HepG2 (cell line): ENCODE data around the gene MIA. TPM values are rescaled to one million over a fixed set of nuclear protein-coding genes. Genes with fewer than 3 reads are reported as not detected.

ENCODE experiments used
- CBX1 ChIP-seq: IDR thresholded peaks from one replicate; pipeline ENCODE4 v1.6.1; 2016; ENCODE audit warnings: antibody characterized with exemption, low read depth
- CEBPZ ChIP-seq: IDR thresholded peaks from 2 replicates; pipeline ENCODE4 v1.6.1; 2012; ENCODE audit warnings: low read length, improper control_type of control experiment
- CENPBD1 ChIP-seq: sonication (generic); formaldehyde crosslinking; IDR thresholded peaks from 2 replicates; pipeline ENCODE4 v1.8.0; 2022; ENCODE audit warnings: missing genetic modification reagents, low read depth, mild to moderate bottlenecking, borderline replicate concordance
- E2F1 ChIP-seq: sonication (generic); formaldehyde crosslinking; IDR thresholded peaks from 2 replicates; pipeline ENCODE4 v1.5.0; 2020; ENCODE audit warnings: missing genetic modification reagents
- FOXK1 ChIP-seq: sonication (generic); formaldehyde crosslinking; IDR thresholded peaks from 2 replicates; pipeline ENCODE4 v1.4.0; 2020; ENCODE audit warnings: low read depth, missing genetic modification reagents, borderline replicate concordance
- HOXA3 ChIP-seq: sonication (generic); formaldehyde crosslinking; IDR thresholded peaks from 2 replicates; pipeline ENCODE4 v1.5.0; 2020; ENCODE audit warnings: missing genetic modification reagents
- ISX ChIP-seq: sonication (generic); formaldehyde crosslinking; conservative IDR thresholded peaks from 2 replicates; pipeline ENCODE4 v1.5.0; 2020; ENCODE audit warnings: missing genetic modification reagents
- KLF9 ChIP-seq: IDR thresholded peaks from 2 replicates; pipeline ENCODE4 v1.6.1; 2016; ENCODE audit warnings: low read depth
- MLX ChIP-seq: IDR thresholded peaks from 2 replicates; pipeline ENCODE4 v1.6.1; 2016
- MTA3 ChIP-seq: sonication (generic); formaldehyde crosslinking; IDR thresholded peaks from 2 replicates; pipeline ENCODE4 v1.4.0; 2020; ENCODE audit warnings: missing genetic modification reagents
- NFIB ChIP-seq: sonication (generic); formaldehyde crosslinking; IDR thresholded peaks from 2 replicates; pipeline ENCODE4 v1.9.0; 2021; ENCODE audit warnings: missing genetic modification reagents, mild to moderate bottlenecking, borderline replicate concordance
- PHF8 ChIP-seq: sonication (generic); formaldehyde crosslinking; IDR thresholded peaks from 2 replicates; pipeline ENCODE4 v1.5.0; 2020; ENCODE audit warnings: missing genetic modification reagents
- SALL1 ChIP-seq: sonication (generic); formaldehyde crosslinking; IDR thresholded peaks from 2 replicates; pipeline ENCODE4 v1.8.0; 2022; ENCODE audit warnings: mild to moderate bottlenecking, missing genetic modification reagents
- SIX1 ChIP-seq: sonication (generic); formaldehyde crosslinking; IDR thresholded peaks from 2 replicates; pipeline ENCODE4 v1.4.0; 2020; ENCODE audit warnings: missing genetic modification reagents, borderline replicate concordance
- TFDP1 ChIP-seq: IDR thresholded peaks from 2 replicates; pipeline ENCODE4 v1.6.1; 2016; ENCODE audit warnings: missing compliant biosample characterization, missing genetic modification reagents, borderline replicate concordance
- THAP8 ChIP-seq: sonication (generic); formaldehyde crosslinking; IDR thresholded peaks from 2 replicates; pipeline ENCODE4 v1.5.1; 2020; ENCODE audit warnings: missing genetic modification reagents, mild to moderate bottlenecking, borderline replicate concordance
- U2AF2 ChIP-seq: fragments of 200-400 bp; formaldehyde crosslinking; IDR thresholded peaks from 2 replicates; pipeline ENCODE4 v1.6.1; 2017; ENCODE audit warnings: low read depth, mild to moderate bottlenecking, low read length
- ZMYM2 ChIP-seq: sonication (generic); formaldehyde crosslinking; IDR thresholded peaks from 2 replicates; pipeline ENCODE4 v1.8.0; 2022; ENCODE audit warnings: mild to moderate bottlenecking, missing genetic modification reagents
- ZNF7 ChIP-seq: IDR thresholded peaks from 2 replicates; pipeline ENCODE4 v1.6.1; 2016; ENCODE audit warnings: missing biosample characterization, missing genetic modification reagents
- ZNF737 ChIP-seq: sonication (generic); formaldehyde crosslinking; IDR thresholded peaks from 2 replicates; pipeline ENCODE4 v1.5.0; 2020; ENCODE audit warnings: missing genetic modification reagents, mild to moderate bottlenecking, borderline replicate concordance
- ZNF790 ChIP-seq: sonication (generic); formaldehyde crosslinking; IDR thresholded peaks from 2 replicates; pipeline ENCODE4 v1.8.0; 2022; ENCODE audit warnings: missing genetic modification reagents, mild to moderate bottlenecking, borderline replicate concordance
- polyA plus RNA-seq, 8 experiments: library from polyadenylated mRNA; depleted of rRNA in 3 of 8; stranded (reverse) in 7 of 8; unstranded in 1 of 8; fragments of >200 nt; fragmentation: Illumina TruSeq in 4 of 8; extraction: Trizol in 4 of 8; gene quantifications; 2 replicates each; pipeline versions ENCODE4 v1.2.1 to v1.2.3, GENCODE V29; 2011 to 2016; ENCODE audit warnings: low read depth in 4 of 8, missing spikeins in 1 of 8, mixed read lengths in 1 of 8; ENCODE audit not compliant: insufficient read depth in 1 of 8
- total RNA-seq, 5 experiments: library from RNA; depleted of rRNA; stranded (reverse); fragments of >200 nt; fragmentation: Illumina TruSeq; extraction: Trizol; gene quantifications; 2 replicates each; pipeline ENCODE4 v1.2.3, GENCODE V29; 2016; ENCODE audit warnings: low read depth in 1 of 5

Gene MIA
- total and polyA plus RNA-seq, 2 of the 13 experiments (the other 11 are each of a cell fraction or from before 2014, with no cell fraction given), result 0.61 TPM; not detected in 1

- TF ChIP-seq NFIB (CRISPR knock-in tag) (no peak), FOXK1 (peak; percentile 64; the same call in 1 of the 2 replicates), CEBPZ (0 out of 2 replicates have a peak, but pooled peaks have one; percentile 24), SALL1 (CRISPR knock-in tag) (peak; percentile 44; the same call in 1 of the 2 replicates), ZNF737 (0 out of 2 replicates have a peak, but pooled peaks have one; percentile 42), ZMYM2 (no peak; the same call in 1 of the 2 replicates), CENPBD1 (0 out of 2 replicates have a peak, but pooled peaks have one; percentile 79), MLX (CRISPR knock-in tag) (peak; percentile 90), MTA3 (no peak), PHF8 (CRISPR knock-in tag) (peak; percentile 64), THAP8 (CRISPR knock-in tag) (no peak), KLF9 (CRISPR knock-in tag) (0 out of 2 replicates have a peak, but pooled peaks have one; percentile 40), ZNF7 (CRISPR knock-in tag) (no peak), ISX (no peak), E2F1 (CRISPR knock-in tag) (peak; percentile 96), TFDP1 (CRISPR knock-in tag) (peak; percentile 96), U2AF2 (peak; percentile 54; the same call in 1 of the 2 replicates), SIX1 (CRISPR knock-in tag) (no peak), HOXA3 (CRISPR knock-in tag) (peak; percentile 95), ZNF790 (CRISPR knock-in tag) (no peak; the same call in 1 of the 2 replicates), CBX1 (no peak)
Observed at GRCh38 chr19:40750058-40750873, 25.1 kb upstream of the MIA start, which contains the start of gene ACTMAP (continued).
